ENCODE results near the gene IL17A.

- TF ChIP-seq CTCF (IDR thresholded peaks at IDR 0.05): no peak
- TF ChIP-seq POLR2A (IDR thresholded peaks at IDR 0.05): no peak
Measured at GRCh38 chr6:52231406-52232127, 45.4 kb downstream of the IL17A start.

All from breast epithelium (tissue), 3 donors.